HepG2 (cell line): Measurements from ENCODE around the gene TRDMT1. TPM values are rescaled to one million over a fixed set of nuclear protein-coding genes. Genes with fewer than 3 reads are reported as not detected.

Experiments
- E2F1 ChIP-seq: sonication (generic); formaldehyde crosslinking; IDR thresholded peaks from 2 replicates; pipeline ENCODE4 v1.5.0; 2020; ENCODE audit warnings: missing genetic modification reagents
- FOXA1 ChIP-seq, 2 experiments: fragments of 450-650 bp in 1 of 2; sonication (generic) in 1 of 2; formaldehyde crosslinking in 1 of 2; IDR thresholded peaks; 2 replicates each; pipeline versions ENCODE4 v1.4.0 to v1.6.1; 2016 to 2020; ENCODE audit warnings: missing genetic modification reagents in 1 of 2
- FOXK2 ChIP-seq: fragments of 450-650 bp; IDR thresholded peaks from 2 replicates; pipeline ENCODE4 v1.6.1; 2016
- HNRNPH1 ChIP-seq: fragments of 200-400 bp; formaldehyde crosslinking; optimal IDR thresholded peaks from 2 replicates; pipeline ENCODE3; 2017; ENCODE audit warnings: mild to moderate bottlenecking, low read depth, low read length
- JUNB ChIP-seq: sonication (generic); formaldehyde crosslinking; IDR thresholded peaks from 2 replicates; pipeline ENCODE4 v1.8.0; 2022; ENCODE audit warnings: missing genetic modification reagents, mild to moderate bottlenecking, borderline replicate concordance
- POGZ ChIP-seq: sonication (generic); formaldehyde crosslinking; IDR thresholded peaks from 2 replicates; pipeline ENCODE4 v1.4.0; 2020; ENCODE audit warnings: mild to moderate bottlenecking, missing genetic modification reagents
- RFXANK ChIP-seq: IDR thresholded peaks from 2 replicates; pipeline ENCODE4 v1.6.1; 2016
- ZNF18 ChIP-seq: sonication (generic); formaldehyde crosslinking; IDR thresholded peaks from 2 replicates; pipeline ENCODE4 v1.8.0; 2022; ENCODE audit warnings: mild to moderate bottlenecking, missing genetic modification reagents; ENCODE audit not compliant: insufficient replicate concordance
- ZNF382 ChIP-seq: sonication (generic); formaldehyde crosslinking; IDR thresholded peaks from 2 replicates; pipeline ENCODE4 v1.5.0; 2020; ENCODE audit warnings: missing genetic modification reagents, mild to moderate bottlenecking, borderline replicate concordance
- ZNF431 ChIP-seq: sonication (generic); formaldehyde crosslinking; IDR thresholded peaks from 2 replicates; pipeline ENCODE4 v1.9.0; 2022; ENCODE audit warnings: missing genetic modification reagents, low read depth, mild to moderate bottlenecking, borderline replicate concordance
- ZNF496 ChIP-seq: sonication (generic); formaldehyde crosslinking; IDR thresholded peaks from 2 replicates; pipeline ENCODE4 v1.8.1; 2023; ENCODE audit warnings: mild to moderate bottlenecking, moderate library complexity, missing genetic modification reagents; ENCODE audit not compliant: insufficient replicate concordance
- ZNF674 ChIP-seq: sonication (generic); formaldehyde crosslinking; IDR thresholded peaks from 2 replicates; pipeline ENCODE4 v1.5.0; 2020; ENCODE audit warnings: low read depth, mild to moderate bottlenecking, missing genetic modification reagents
- polyA plus RNA-seq, 8 experiments: library from polyadenylated mRNA; depleted of rRNA in 3 of 8; stranded (reverse) in 7 of 8; unstranded in 1 of 8; fragments of >200 nt; fragmentation: Illumina TruSeq in 4 of 8; extraction: Trizol in 4 of 8; gene quantifications; 2 replicates each; pipeline versions ENCODE4 v1.2.1 to v1.2.3, GENCODE V29; 2011 to 2016; ENCODE audit warnings: low read depth in 4 of 8, missing spikeins in 1 of 8, mixed read lengths in 1 of 8; ENCODE audit not compliant: insufficient read depth in 1 of 8
- total RNA-seq, 5 experiments: library from RNA; depleted of rRNA; stranded (reverse); fragments of >200 nt; fragmentation: Illumina TruSeq; extraction: Trizol; gene quantifications; 2 replicates each; pipeline ENCODE4 v1.2.3, GENCODE V29; 2016; ENCODE audit warnings: low read depth in 1 of 5
- TF ChIP-seq, protein P1 (sequence below): sonication (generic); formaldehyde crosslinking; IDR thresholded peaks from 2 replicates; pipeline ENCODE4 v1.5.0; 2020; ENCODE audit warnings: mild to moderate bottlenecking, missing genetic modification reagents, borderline replicate concordance
- TF ChIP-seq, protein P2 (sequence below): sonication (generic); formaldehyde crosslinking; IDR thresholded peaks from 2 replicates; pipeline ENCODE4 v1.4.0; 2020; ENCODE audit warnings: missing genetic modification reagents

Gene TRDMT1
- total and polyA plus RNA-seq, 2 of the 13 experiments (the other 11 are each of a cell fraction or from before 2014, with no cell fraction given), result 2.0 to 3.0 TPM

DNA sequence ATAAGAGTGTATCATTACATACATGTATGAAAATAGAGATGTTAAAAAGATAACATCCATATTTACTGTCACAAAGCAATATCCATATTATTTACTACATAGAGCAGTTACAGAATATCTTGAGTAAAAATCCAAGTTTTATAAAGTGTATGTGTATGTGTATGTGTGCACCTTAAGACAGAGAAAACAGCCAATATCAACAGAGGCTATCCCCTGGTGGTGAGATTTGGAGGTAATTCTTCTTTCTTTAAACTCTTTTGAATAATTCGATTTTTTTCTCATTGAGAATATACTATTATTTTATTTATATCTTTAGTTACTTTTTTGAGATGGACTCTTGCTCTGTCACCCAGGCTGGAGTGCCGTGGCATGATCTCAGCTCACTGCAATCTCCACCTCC is 18.4 kb downstream of the TRDMT1 start (continued):
- TF ChIP-seq, protein P1, sequence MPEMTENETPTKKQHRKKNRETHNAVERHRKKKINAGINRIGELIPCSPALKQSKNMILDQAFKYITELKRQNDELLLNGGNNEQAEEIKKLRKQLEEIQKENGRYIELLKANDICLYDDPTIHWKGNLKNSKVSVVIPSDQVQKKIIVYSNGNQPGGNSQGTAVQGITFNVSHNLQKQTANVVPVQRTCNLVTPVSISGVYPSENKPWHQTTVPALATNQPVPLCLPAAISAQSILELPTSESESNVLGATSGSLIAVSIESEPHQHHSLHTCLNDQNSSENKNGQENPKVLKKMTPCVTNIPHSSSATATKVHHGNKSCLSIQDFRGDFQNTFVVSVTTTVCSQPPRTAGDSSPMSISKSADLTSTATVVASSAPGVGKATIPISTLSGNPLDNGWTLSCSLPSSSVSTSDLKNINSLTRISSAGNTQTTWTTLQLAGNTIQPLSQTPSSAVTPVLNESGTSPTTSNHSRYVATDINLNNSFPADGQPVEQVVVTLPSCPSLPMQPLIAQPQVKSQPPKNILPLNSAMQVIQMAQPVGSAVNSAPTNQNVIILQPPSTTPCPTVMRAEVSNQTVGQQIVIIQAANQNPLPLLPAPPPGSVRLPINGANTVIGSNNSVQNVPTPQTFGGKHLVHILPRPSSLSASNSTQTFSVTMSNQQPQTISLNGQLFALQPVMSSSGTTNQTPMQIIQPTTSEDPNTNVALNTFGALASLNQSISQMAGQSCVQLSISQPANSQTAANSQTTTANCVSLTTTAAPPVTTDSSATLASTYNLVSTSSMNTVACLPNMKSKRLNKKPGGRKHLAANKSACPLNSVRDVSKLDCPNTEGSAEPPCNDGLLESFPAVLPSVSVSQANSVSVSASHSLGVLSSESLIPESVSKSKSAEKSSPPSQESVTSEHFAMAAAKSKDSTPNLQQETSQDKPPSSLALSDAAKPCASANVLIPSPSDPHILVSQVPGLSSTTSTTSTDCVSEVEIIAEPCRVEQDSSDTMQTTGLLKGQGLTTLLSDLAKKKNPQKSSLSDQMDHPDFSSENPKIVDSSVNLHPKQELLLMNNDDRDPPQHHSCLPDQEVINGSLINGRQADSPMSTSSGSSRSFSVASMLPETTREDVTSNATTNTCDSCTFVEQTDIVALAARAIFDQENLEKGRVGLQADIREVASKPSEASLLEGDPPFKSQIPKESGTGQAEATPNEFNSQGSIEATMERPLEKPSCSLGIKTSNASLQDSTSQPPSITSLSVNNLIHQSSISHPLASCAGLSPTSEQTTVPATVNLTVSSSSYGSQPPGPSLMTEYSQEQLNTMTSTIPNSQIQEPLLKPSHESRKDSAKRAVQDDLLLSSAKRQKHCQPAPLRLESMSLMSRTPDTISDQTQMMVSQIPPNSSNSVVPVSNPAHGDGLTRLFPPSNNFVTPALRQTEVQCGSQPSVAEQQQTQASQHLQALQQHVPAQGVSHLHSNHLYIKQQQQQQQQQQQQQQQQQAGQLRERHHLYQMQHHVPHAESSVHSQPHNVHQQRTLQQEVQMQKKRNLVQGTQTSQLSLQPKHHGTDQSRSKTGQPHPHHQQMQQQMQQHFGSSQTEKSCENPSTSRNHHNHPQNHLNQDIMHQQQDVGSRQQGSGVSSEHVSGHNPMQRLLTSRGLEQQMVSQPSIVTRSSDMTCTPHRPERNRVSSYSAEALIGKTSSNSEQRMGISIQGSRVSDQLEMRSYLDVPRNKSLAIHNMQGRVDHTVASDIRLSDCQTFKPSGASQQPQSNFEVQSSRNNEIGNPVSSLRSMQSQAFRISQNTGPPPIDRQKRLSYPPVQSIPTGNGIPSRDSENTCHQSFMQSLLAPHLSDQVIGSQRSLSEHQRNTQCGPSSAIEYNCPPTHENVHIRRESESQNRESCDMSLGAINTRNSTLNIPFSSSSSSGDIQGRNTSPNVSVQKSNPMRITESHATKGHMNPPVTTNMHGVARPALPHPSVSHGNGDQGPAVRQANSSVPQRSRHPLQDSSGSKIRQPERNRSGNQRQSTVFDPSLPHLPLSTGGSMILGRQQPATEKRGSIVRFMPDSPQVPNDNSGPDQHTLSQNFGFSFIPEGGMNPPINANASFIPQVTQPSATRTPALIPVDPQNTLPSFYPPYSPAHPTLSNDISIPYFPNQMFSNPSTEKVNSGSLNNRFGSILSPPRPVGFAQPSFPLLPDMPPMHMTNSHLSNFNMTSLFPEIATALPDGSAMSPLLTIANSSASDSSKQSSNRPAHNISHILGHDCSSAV (CRISPR knock-in tag), result no peak
- TF ChIP-seq ZNF496 (no peak), RFXANK (CRISPR knock-in tag) (no peak), FOXA1 (IDR thresholded peaks at IDR 0.05) (no peak), FOXA1 (CRISPR knock-in tag; IDR thresholded peaks at IDR 0.05) (no peak), JUNB (CRISPR knock-in tag) (no peak), POGZ (no peak), ZNF382 (CRISPR knock-in tag) (no peak), HNRNPH1 (no peak), ZNF674 (CRISPR knock-in tag) (no peak), E2F1 (CRISPR knock-in tag) (no peak), FOXK2 (no peak), ZNF431 (CRISPR knock-in tag) (no peak), ZNF18 (CRISPR knock-in tag) (no peak)
- TF ChIP-seq, protein P2, sequence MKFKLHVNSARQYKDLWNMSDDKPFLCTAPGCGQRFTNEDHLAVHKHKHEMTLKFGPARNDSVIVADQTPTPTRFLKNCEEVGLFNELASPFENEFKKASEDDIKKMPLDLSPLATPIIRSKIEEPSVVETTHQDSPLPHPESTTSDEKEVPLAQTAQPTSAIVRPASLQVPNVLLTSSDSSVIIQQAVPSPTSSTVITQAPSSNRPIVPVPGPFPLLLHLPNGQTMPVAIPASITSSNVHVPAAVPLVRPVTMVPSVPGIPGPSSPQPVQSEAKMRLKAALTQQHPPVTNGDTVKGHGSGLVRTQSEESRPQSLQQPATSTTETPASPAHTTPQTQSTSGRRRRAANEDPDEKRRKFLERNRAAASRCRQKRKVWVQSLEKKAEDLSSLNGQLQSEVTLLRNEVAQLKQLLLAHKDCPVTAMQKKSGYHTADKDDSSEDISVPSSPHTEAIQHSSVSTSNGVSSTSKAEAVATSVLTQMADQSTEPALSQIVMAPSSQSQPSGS (CRISPR knock-in tag), result no peak
